ENCODE measurements around the gene MEGF6.

GRCh38 chr1:3563610-3564009 is 47.7 kb downstream of the MEGF6 start:
- TF ChIP-seq POLR2A (IDR thresholded peaks at IDR 0.05; ENCODE audit: low read length), result no peak
- TF ChIP-seq GATA1 (IDR thresholded peaks at IDR 0.05; ENCODE audit: low read depth, low read length), result no peak

Measured in erythroblast (primary cell).